ENCODE results near the gene B4GALNT2.

DNA sequence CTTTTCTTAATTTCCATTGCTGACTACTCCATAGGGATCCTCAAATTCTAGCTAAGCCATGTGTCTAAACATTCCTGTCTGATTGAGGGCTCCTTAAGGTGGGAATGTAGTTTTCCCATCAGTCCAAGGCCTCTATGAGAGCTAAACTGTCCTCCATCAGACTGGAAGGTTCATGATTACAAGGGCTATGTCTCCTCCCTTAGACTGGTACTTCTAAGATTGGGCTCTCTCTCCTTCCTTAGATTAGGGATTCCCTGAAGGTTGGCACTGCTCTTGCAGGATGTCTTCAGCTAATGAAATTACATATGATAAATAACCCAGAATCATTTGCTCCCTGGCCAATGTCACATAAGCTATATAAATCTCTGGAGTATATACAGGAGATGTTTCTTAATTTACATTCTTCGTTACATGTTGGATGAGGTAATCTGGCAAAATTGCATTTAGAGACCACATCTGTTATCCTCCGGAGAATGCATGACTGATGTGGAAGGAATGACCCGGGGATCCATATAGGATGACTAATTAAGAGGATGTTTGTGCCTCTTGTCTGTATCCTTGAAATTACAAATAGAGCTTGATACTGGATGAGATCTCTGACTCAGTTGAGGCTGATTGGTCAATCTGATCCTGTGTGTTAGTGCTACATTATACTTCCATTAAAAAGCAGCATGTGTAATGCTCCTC, 14.2 kb downstream of the B4GALNT2 start:
- TF ChIP-seq, protein P1, sequence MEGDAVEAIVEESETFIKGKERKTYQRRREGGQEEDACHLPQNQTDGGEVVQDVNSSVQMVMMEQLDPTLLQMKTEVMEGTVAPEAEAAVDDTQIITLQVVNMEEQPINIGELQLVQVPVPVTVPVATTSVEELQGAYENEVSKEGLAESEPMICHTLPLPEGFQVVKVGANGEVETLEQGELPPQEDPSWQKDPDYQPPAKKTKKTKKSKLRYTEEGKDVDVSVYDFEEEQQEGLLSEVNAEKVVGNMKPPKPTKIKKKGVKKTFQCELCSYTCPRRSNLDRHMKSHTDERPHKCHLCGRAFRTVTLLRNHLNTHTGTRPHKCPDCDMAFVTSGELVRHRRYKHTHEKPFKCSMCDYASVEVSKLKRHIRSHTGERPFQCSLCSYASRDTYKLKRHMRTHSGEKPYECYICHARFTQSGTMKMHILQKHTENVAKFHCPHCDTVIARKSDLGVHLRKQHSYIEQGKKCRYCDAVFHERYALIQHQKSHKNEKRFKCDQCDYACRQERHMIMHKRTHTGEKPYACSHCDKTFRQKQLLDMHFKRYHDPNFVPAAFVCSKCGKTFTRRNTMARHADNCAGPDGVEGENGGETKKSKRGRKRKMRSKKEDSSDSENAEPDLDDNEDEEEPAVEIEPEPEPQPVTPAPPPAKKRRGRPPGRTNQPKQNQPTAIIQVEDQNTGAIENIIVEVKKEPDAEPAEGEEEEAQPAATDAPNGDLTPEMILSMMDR (IDR thresholded peaks at IDR 0.05; ENCODE audit: insufficient read depth, low read length, poor library complexity, severe bottlenecking): no peak
- no peak for TF ChIP-seq EZH2phosphoT487 (conservative IDR thresholded peaks at IDR 0.05; ENCODE audit: low read length)
